PC-3 (cell line): ENCODE results near the gene SLC4A5.

Experiments
- EZH2 ChIP-seq: fragments of 300-600 bp; sonication (generic); IDR thresholded peaks from one replicate; pipeline ENCODE4 v1.6.1; 2017; ENCODE audit warnings: antibody characterized with exemption, mild to moderate bottlenecking, low read length; ENCODE audit not compliant: unreplicated experiment
- TF ChIP-seq, protein P1 (sequence below): fragments of 300-600 bp; sonication (generic); conservative IDR thresholded peaks from 2 replicates; pipeline ENCODE4 v1.5.1; 2017; ENCODE audit warnings: antibody characterized with exemption, low read depth, mild to moderate bottlenecking, low read length

DNA sequence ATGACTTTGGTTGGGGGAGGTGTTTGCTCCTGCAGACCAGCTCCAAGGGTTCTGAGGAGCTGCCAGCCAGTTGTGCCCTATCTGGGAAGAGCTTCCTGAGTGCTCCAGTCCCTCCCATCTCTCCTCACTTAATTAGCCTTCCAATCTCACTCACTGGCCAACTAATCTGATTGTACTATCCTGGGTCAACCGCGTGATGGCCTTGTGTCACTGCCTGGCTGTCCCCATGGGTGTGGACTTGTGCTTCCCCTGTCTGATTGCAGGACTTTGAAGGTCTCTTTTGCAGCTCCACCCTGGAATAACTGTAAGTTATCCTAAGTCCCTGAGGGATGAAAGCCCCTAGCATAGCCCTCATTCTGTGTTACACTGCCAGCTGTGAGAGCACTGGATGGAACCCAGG lies 65.0 kb downstream of the SLC4A5 start:
- TF ChIP-seq, protein P1, sequence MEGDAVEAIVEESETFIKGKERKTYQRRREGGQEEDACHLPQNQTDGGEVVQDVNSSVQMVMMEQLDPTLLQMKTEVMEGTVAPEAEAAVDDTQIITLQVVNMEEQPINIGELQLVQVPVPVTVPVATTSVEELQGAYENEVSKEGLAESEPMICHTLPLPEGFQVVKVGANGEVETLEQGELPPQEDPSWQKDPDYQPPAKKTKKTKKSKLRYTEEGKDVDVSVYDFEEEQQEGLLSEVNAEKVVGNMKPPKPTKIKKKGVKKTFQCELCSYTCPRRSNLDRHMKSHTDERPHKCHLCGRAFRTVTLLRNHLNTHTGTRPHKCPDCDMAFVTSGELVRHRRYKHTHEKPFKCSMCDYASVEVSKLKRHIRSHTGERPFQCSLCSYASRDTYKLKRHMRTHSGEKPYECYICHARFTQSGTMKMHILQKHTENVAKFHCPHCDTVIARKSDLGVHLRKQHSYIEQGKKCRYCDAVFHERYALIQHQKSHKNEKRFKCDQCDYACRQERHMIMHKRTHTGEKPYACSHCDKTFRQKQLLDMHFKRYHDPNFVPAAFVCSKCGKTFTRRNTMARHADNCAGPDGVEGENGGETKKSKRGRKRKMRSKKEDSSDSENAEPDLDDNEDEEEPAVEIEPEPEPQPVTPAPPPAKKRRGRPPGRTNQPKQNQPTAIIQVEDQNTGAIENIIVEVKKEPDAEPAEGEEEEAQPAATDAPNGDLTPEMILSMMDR: no peak
- no peak for TF ChIP-seq EZH2
